Activated CD8-positive, alpha-beta memory T cell treated with anti-CD3 and anti-CD28 coated beads, Interleukin-2, amount 50 U/mL, for 1 hour (primary cell): ENCODE measurements around the gene SPTBN1.
"Not testable (repeated sequence)": the region's sequence is repeated elsewhere in the genome, so short reads cannot be mapped to it uniquely, and the experiment has no call there.

Experiments
- DNase-seq: peaks from one replicate; pipeline ENCODE4 v3.0.0-alpha.2; 2020; ENCODE audit errors: extremely low read depth

Gene SPTBN1

DNA sequence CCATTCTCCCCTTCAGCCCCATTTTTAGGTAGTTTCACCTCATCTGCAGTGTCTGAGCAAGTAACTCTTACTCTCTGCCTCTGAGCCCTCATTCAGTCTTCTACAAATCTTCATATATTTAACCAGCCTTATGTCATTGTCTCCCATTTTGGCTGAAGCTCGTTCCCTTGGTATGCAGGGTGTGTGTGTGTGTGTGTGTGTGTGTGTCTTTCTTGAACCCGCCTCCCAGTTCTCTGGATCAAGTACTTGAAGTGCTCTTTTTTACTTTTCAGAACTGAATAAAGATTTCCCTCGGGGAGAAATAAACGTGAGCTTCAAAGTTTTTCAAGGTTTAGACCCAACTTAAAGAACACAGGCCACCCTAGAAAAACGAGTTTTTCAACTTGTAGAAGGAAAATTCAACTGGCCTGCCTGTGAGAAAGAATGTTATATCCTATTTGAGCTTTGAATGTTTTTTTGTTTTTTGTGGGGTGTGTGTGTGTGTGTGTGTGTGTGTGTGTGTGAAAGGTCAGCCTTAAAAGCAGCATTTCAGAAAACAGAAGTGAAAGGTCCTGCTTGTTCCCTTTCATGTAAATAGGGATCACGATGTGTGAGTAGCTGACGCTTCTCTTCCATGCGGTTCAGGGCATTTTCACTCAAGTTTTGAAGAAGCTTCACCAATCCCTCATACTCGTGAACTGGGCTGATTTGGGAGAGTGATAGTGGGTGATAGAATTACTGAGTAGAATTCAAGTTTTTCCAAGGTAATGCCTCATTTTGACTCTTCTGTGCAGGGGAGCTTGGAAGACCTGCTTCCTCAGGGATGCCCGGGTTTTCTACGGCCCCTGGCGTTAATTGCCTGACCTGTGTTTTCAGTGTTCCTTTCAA lies 216.7 kb downstream of the SPTBN1 start:
- no peak for DNase-seq

DNA sequence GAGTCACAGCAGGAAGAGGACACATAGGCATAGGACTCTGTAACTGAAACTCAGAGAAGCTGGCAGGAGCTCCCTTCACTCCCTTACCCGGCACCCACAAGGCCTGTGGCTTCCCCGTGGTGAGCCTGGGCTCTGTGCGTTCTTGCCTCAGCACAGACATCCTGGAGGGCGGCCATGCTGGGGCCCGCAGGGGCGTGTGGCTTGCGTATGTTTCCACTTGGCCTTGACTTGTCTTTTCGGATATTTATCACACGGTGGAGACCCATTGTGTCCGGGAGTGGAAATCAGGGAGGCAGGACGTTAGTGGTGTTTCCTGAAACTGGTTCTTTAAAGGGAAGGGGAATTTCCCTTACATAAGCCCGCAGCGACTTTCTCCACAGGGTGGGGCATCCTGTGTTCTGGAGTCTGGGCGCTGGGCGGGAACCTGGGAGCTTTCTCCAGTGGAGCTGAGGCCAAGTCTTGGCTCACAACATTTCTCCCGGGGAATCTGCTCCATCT lies 217.4 kb downstream of the SPTBN1 start:
- no peak for DNase-seq

DNA sequence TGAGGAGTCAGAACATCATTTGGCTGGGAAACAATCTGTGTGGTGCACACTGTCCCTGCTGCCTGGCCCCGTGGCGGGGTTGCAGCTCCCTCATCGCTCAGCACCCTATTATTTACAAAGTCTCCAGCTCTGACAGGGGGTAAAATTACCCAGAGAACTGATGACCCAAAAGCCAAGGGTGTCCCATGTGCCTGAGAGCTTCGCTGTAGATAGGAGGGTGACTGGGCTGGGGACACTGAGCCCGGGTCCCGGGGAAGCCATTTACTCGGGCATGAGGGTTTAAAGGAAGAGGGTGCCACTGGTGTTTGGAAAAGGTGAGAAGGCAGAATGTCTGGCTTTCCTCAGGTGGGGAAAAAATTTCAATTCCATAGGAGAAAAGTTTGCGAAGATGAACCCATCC lies 219.2 kb downstream of the SPTBN1 start:
- DNase-seq, result no peak

DNA sequence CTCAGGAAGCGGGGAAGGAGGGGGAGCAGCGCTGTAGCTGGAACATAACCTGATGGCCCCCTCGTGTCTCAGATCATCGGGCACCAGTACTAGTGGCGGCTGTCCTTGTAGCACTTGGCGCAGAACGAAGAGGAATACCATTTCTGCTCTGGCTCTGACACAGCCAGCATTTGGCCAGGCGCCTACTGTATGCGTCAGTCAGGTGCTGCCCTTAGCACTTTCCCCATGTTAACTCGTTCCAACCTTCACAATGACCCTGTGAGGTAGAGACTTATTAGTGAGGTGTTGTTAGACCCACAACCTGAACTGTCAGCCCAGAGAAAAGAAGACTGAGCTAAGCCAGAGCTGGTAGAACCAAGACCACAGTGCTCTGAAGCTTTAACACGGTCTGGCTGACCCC lies 219.6 kb downstream of the SPTBN1 start:
- DNase-seq, result no peak

- DNase-seq, result no peak
These were observed 220.5 kb downstream of the SPTBN1 start for GRCh38 chr2:54676656-54677055.

- DNase-seq, result no peak
These were observed 221.5 kb downstream of the SPTBN1 start for GRCh38 chr2:54677476-54678265.

DNA sequence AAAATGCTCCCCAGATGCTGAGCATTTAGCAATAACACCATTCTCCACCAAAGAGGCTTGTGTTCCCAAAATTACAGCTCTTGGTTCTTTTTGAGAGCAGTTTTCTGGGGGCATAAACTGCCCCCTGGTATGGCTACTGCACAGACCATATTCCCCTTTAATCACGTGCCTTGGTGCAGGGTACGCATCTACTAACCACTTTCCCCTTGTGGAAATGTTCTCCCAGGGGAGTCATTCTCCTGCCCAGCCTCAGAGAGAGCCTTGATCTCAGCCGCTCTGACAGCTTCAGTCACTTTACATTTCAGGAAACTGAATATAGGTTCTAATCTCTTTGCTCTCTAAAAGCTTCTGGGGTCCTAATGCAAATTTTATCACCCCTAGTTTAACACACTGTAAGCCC lies 222.6 kb downstream of the SPTBN1 start:
- no peak for DNase-seq

GRCh38 chr2:54680397-54681041 lies 224.4 kb downstream of the SPTBN1 start:
- no peak for DNase-seq

DNA sequence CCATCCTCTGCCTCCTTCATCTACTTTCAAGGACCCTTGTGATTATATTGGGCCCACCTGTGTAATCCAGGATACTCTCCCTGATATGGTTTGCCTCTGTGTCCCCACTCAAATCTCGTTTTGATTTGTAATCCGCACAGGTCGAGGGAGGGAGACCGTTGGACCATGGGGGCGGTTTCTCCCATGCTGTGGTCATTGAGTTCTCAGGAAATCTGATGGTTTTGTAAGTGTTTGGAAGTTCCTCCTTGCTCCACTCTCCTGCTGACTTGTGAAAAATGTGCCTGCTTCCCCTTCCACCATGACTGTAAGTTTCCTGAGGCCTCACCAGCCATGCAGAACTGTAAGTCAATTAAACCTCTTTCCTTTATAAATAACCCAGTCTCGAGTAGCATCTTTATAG lies 225.3 kb downstream of the SPTBN1 start:
- no peak for DNase-seq

DNA sequence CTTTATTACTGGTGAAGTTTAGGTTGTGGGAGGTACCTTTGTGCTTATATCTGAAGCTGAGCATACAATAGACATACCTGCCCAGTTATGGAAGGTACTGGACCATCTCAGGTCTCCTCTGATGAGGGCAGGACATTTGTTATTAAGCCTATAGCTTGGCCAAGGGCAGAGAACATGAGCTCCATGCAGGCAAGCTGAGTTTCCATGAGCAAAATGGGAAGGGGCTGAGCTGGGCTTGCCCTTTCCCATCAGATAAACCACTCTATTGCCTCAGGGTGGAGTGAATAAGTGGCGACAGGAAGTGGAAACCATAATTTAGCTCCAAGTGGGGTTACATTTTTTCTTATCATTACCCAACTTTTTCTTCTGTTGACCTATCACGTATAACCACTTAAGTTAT lies 227.5 kb downstream of the SPTBN1 start:
- no peak for DNase-seq

DNA sequence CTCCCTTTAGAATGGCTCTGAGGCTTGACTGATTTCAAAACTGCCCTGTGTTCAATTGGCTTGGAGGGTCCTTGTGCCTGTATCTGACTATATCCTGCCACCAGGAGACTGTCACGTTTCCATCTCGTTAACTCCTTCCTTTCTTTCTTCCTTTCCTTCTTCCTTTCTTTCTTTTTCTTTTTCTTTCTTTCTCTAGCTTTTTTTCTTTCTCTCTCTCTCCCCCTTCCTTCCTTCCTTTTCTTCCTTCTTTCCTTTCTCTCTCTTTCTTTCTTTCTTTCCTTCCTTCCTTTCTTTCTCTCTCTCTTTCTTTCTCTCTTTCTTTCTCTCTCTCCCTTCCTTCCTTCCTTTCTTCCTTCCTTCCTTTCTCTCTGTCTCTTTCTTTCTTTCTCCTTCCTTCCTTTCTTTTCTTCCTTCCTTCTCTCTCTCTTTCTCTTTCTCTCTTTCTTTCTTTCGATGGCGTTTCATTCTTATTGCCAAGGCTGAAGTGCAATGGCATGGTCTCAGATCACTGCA lies 229.2 kb downstream of the SPTBN1 start:
- DNase-seq, result no peak

DNA sequence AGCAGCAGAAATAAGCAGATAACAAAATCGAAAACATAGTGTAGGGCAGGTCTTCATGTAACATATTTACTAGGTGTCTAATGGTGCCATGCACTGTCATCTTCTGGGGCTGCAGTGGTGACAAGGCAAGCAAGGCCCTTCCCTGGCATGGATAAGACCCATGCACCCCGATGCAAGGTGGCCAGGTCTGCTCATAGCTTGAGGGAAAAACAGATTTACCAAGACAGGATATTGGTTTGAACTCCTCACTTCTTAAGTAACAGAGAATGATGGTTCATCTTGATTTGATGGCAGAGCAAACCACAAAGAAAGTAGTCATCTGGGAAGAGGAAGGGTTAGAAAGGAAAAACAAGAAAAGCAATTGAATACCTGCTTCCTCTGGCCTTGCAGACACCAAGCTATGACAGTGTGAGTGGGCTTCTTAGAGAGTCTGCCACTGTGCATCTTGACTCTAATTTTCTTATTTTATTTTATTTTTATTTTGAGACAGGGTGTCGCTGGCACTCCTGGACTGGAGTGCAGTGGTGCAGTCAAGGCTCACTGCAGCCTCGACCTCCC lies 231.5 kb downstream of the SPTBN1 start:
- DNase-seq, result no peak

- no peak for DNase-seq
These were observed 235.5 kb downstream of the SPTBN1 start for GRCh38 chr2:54691445-54692135.

DNA sequence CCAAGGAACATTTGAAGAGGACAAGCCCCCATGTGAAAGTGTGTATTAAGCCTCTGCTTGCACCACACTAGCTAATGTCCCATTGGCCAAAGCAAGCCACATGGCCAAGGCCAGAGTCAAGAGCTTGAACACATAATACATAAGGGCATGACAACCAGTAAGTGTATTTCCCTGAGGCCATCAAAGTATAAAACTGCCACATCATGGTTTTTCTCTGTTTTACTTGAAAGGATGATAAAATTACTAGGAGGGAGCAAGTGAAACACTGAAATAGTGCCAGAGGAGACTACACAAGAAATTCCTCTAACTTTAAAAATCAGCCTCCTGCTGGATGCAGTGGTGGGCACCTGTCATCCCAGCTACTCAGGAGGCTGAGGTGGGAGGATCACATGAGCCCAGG lies 236.4 kb downstream of the SPTBN1 start:
- no peak for DNase-seq

DNA sequence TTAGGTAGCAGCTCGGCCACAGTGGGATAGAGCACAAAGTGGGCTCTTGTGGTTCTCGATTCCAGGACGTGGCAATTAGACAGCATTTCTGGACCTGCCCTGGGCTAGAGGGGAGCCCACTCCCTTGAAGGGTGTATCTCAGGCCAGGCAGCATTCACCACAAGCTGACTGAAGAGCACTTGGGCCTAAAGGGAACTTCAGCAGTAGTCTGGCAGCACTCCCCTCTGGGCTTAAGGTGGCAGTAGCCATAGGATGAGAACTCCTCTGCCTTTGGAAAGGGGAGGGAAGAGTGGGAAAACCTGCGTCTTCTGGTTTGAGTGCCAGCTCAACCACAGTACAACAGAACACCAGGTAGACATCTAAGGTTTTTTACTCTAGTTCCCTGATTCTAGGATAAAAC lies 239.3 kb downstream of the SPTBN1 start:
- no peak for DNase-seq

GRCh38 chr2:54697934-54698333 lies 241.8 kb downstream of the SPTBN1 start:
- no peak for DNase-seq

- not testable (repeated sequence) for DNase-seq
These were observed 242.8 kb downstream of the SPTBN1 start for GRCh38 chr2:54698926-54699325.

DNA sequence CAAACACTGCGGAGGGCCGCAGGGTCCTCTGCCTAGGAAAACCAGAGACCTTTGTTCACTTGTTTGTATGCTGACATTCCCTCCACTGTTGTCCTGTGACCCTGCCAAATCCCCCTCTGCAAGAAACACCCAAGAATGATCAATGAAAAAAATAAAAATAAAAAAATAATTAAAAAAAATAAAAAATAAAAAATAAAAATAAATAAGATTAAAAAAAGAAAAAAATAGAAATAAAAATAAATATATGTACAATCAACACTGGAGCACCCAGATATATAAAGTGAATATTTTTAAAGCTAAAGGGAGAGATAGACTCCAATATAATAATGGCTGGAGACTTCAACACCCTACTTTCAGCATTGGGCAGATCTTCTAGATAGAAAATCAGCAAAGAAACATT lies 243.5 kb downstream of the SPTBN1 start:
- no peak for DNase-seq

GRCh38 chr2:54701029-54701428 lies 244.9 kb downstream of the SPTBN1 start:
- DNase-seq, result no peak

DNA sequence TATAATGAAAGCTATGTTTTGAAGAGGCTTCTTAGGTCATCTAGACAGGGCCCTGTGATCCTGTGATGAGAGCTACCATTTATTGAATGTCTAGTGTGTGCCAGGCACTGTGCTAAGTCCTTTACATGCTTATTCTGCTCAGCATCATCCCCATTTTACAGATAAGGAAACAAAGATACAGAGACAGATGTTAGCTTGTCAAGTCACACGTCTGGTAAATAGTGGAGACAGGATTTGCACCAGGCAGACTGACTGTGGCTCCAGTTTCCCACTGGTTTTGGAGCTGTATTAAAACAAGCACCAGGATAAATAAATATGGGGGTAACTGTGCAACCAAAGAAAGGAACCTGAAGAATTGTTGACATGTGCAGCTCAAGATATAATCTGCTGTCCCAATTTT lies 248.1 kb downstream of the SPTBN1 start:
- no peak for DNase-seq
